Neutrophil (primary cell): ENCODE data around the gene ELOVL4.

Source experiments
- H3K27ac ChIP-seq: fragments of 200-600 bp; sonication (generic); 2 replicates; pipeline ENCODE4 v1.5.1; 2016; ENCODE audit warnings: mild to moderate bottlenecking, moderate library complexity
- H3K27me3 ChIP-seq: fragments of 200-600 bp; sonication (generic); 2 replicates; pipeline ENCODE4 v1.6.0; 2016; ENCODE audit warnings: mild to moderate bottlenecking
- H3K36me3 ChIP-seq: fragments of 200-600 bp; sonication (generic); 2 replicates; pipeline ENCODE4 v1.5.1; 2017
- H3K4me1 ChIP-seq, 2 experiments: fragments of 200-600 bp in 1 of 2; sonication (generic) in 1 of 2; 1 replicate in 1 of 2; 2 replicates in 1 of 2; pipeline versions ENCODE4 v1.5.1 to v1.6.1; 2013 to 2016; ENCODE audit warnings: low read depth in 1 of 2, low read length in 1 of 2, mild to moderate bottlenecking in 1 of 2, moderate library complexity in 1 of 2; ENCODE audit not compliant: control insufficient read depth in 1 of 2, insufficient read depth in 1 of 2
- H3K4me3 ChIP-seq, 2 experiments: fragments of 200-600 bp in 1 of 2; sonication (generic) in 1 of 2; 1 replicate in 1 of 2; 2 replicates in 1 of 2; pipeline ENCODE4 v1.5.1; 2013 to 2016; ENCODE audit warnings: low read depth in 1 of 2, low read length in 1 of 2, mild to moderate bottlenecking in 1 of 2, moderate library complexity in 1 of 2
- H3K9me3 ChIP-seq: fragments of 200-600 bp; sonication (generic); 2 replicates; pipeline ENCODE4 v1.5.1; 2016
- CTCF ChIP-seq: fragments of 200-600 bp; sonication (generic); IDR thresholded peaks from 2 replicates; pipeline ENCODE4 v1.5.1; 2016; ENCODE audit warnings: antibody characterized with exemption

The ELOVL4 gene

GRCh38 chr6:79954849-79955248 lies 7.5 kb upstream of the ELOVL4 start:
- no peak overlapping the region for H3K4me3 ChIP-seq
- H3K9me3 ChIP-seq, result no peaks in the 10 kb centered on the region
- no peaks in the 10 kb centered on the region for H3K36me3 ChIP-seq
- peaks cover 26% of the 10 kb centered on the region for H3K27me3 ChIP-seq
- no peaks in the 10 kb centered on the region for H3K4me1 ChIP-seq
- no peak overlapping the region for H3K27ac ChIP-seq
- no peak for TF ChIP-seq CTCF

- peaks cover 83% of the 10 kb centered on the region for H3K27me3 ChIP-seq
- no peaks in the 10 kb centered on the region for H3K9me3 ChIP-seq
Measured at GRCh38 chr6:79949233-79949632, 1.9 kb upstream of the ELOVL4 start.

GRCh38 chr6:79946272-79947190 lies 822 bp downstream of the ELOVL4 start:
- no peak overlapping the region for H3K27ac ChIP-seq
- H3K4me3 ChIP-seq, result peak overlapping the region in 1 of 2 experiments; percentile 49
- H3K27me3 ChIP-seq, result peaks cover 100% of the 10 kb centered on the region
- no peaks in the 10 kb centered on the region for H3K36me3 ChIP-seq
- H3K4me1 ChIP-seq, result peaks cover 5 to 18% of the 10 kb centered on the region in 2 experiments
- TF ChIP-seq CTCF, result no peak
- no peaks in the 10 kb centered on the region for H3K9me3 ChIP-seq

More at GRCh38 chr6:79949233-79949632, 1.9 kb upstream of the ELOVL4 start:
- H3K4me1 ChIP-seq, result peaks cover 5 to 18% of the 10 kb centered on the region in 2 experiments
- no peak overlapping the region for H3K4me3 ChIP-seq
- TF ChIP-seq CTCF, result no peak
- no peak overlapping the region for H3K27ac ChIP-seq
- H3K36me3 ChIP-seq, result no peaks in the 10 kb centered on the region

- no peaks in the 10 kb centered on the region for H3K36me3 ChIP-seq
- no peak overlapping the region for H3K4me3 ChIP-seq
- TF ChIP-seq CTCF, result no peak
- H3K9me3 ChIP-seq, result no peaks in the 10 kb centered on the region
- peaks cover 5 to 18% of the 10 kb centered on the region in 2 experiments for H3K4me1 ChIP-seq
- peaks cover 77% of the 10 kb centered on the region for H3K27me3 ChIP-seq
- H3K27ac ChIP-seq, result no peak overlapping the region
Measured at GRCh38 chr6:79943133-79943532, 4.2 kb downstream of the ELOVL4 start.

- H3K4me1 ChIP-seq, result peaks cover 0 to 4% of the 10 kb centered on the region in 2 experiments
- H3K4me3 ChIP-seq, result no peak overlapping the region
- peaks cover 67% of the 10 kb centered on the region for H3K27me3 ChIP-seq
- no peaks in the 10 kb centered on the region for H3K36me3 ChIP-seq
- no peak overlapping the region for H3K27ac ChIP-seq
- H3K9me3 ChIP-seq, result no peaks in the 10 kb centered on the region
- no peak for TF ChIP-seq CTCF
Measured at GRCh38 chr6:79941489-79942151, 5.7 kb downstream of the ELOVL4 start.
